HepG2 (cell line): ENCODE measurements around the gene B4GALT2. TPM values are rescaled to one million over a fixed set of nuclear protein-coding genes. Genes with fewer than 3 reads are reported as not detected.

Source experiments
- HBP1 ChIP-seq: IDR thresholded peaks from 2 replicates; pipeline ENCODE4 v1.6.1; 2016; ENCODE audit warnings: low read depth, control low read depth
- HMGXB4 ChIP-seq, 2 experiments: sonication (generic) in 1 of 2; formaldehyde crosslinking in 1 of 2; IDR thresholded peaks; 2 replicates each; pipeline versions ENCODE4 v1.4.0 to v1.6.1; 2018 to 2020; ENCODE audit warnings: missing genetic modification reagents in 2 of 2, borderline replicate concordance in 1 of 2, low read depth in 1 of 2, mild to moderate bottlenecking in 1 of 2, missing biosample characterization in 1 of 2
- HNF1B ChIP-seq: sonication (generic); formaldehyde crosslinking; IDR thresholded peaks from 2 replicates; pipeline ENCODE4 v1.5.1; 2020; ENCODE audit warnings: mild to moderate bottlenecking, moderate library complexity, missing genetic modification reagents
- MIER2 ChIP-seq: IDR thresholded peaks from 2 replicates; pipeline ENCODE4 v1.6.1; 2016; ENCODE audit warnings: missing biosample characterization, missing genetic modification reagents
- RARG ChIP-seq: sonication (generic); formaldehyde crosslinking; IDR thresholded peaks from 2 replicates; pipeline ENCODE4 v1.4.0; 2020; ENCODE audit warnings: low read depth, mild to moderate bottlenecking, missing genetic modification reagents
- SP5 ChIP-seq: IDR thresholded peaks from 2 replicates; pipeline ENCODE4 v1.6.1; 2016; ENCODE audit warnings: low read depth, borderline replicate concordance
- ZBED4 ChIP-seq: sonication (generic); formaldehyde crosslinking; IDR thresholded peaks from 2 replicates; pipeline ENCODE4 v1.4.0; 2020; ENCODE audit warnings: missing genetic modification reagents, borderline replicate concordance
- ZBTB3 ChIP-seq: sonication (generic); formaldehyde crosslinking; IDR thresholded peaks from 2 replicates; pipeline ENCODE4 v1.4.0; 2020; ENCODE audit warnings: low read depth, mild to moderate bottlenecking, moderate library complexity, missing genetic modification reagents, borderline replicate concordance
- ZNF160 ChIP-seq: sonication (generic); formaldehyde crosslinking; IDR thresholded peaks from 2 replicates; pipeline ENCODE4 v1.8.0; 2022; ENCODE audit warnings: mild to moderate bottlenecking, inconsistent platforms, missing genetic modification reagents
- ZNF350 ChIP-seq: sonication (generic); formaldehyde crosslinking; IDR thresholded peaks from 2 replicates; pipeline ENCODE4 v1.4.0; 2020; ENCODE audit warnings: mild to moderate bottlenecking, low read depth, missing genetic modification reagents, borderline replicate concordance
- ZNF382 ChIP-seq: sonication (generic); formaldehyde crosslinking; IDR thresholded peaks from 2 replicates; pipeline ENCODE4 v1.5.0; 2020; ENCODE audit warnings: missing genetic modification reagents, mild to moderate bottlenecking, borderline replicate concordance
- ZNF501 ChIP-seq: sonication (generic); formaldehyde crosslinking; IDR thresholded peaks from 2 replicates; pipeline ENCODE4 v1.5.1; 2020; ENCODE audit warnings: mild to moderate bottlenecking, moderate library complexity, missing genetic modification reagents
- ZNF569 ChIP-seq: sonication (generic); formaldehyde crosslinking; IDR thresholded peaks from 2 replicates; pipeline ENCODE4 v1.5.0; 2020; ENCODE audit warnings: mild to moderate bottlenecking, missing genetic modification reagents, moderate library complexity, borderline replicate concordance
- ZNF574 ChIP-seq: sonication (generic); formaldehyde crosslinking; IDR thresholded peaks from 2 replicates; pipeline ENCODE4 v1.4.0; 2020; ENCODE audit warnings: missing genetic modification reagents
- polyA plus RNA-seq, 8 experiments: library from polyadenylated mRNA; depleted of rRNA in 3 of 8; stranded (reverse) in 7 of 8; unstranded in 1 of 8; fragments of >200 nt; fragmentation: Illumina TruSeq in 4 of 8; extraction: Trizol in 4 of 8; gene quantifications; 2 replicates each; pipeline versions ENCODE4 v1.2.1 to v1.2.3, GENCODE V29; 2011 to 2016; ENCODE audit warnings: low read depth in 4 of 8, missing spikeins in 1 of 8, mixed read lengths in 1 of 8; ENCODE audit not compliant: insufficient read depth in 1 of 8
- total RNA-seq, 5 experiments: library from RNA; depleted of rRNA; stranded (reverse); fragments of >200 nt; fragmentation: Illumina TruSeq; extraction: Trizol; gene quantifications; 2 replicates each; pipeline ENCODE4 v1.2.3, GENCODE V29; 2016; ENCODE audit warnings: low read depth in 1 of 5

The B4GALT2 gene
- total and polyA plus RNA-seq, 2 of the 13 experiments (the other 11 are each of a cell fraction or from before 2014, with no cell fraction given), result 41.9 to 78.0 TPM

- peak; percentile 54 for TF ChIP-seq ZNF574 (CRISPR knock-in tag)
- TF ChIP-seq ZNF382 (CRISPR knock-in tag), result no peak
- TF ChIP-seq RARG (CRISPR knock-in tag), result 0 out of 2 replicates have a peak, but pooled peaks have one; percentile 71
- TF ChIP-seq SP5 (CRISPR knock-in tag), result peak; percentile 70
- TF ChIP-seq ZNF160 (CRISPR knock-in tag), result 0 out of 2 replicates have a peak, but pooled peaks have one; percentile 15
- TF ChIP-seq ZBTB3 (CRISPR knock-in tag), result 0 out of 2 replicates have a peak, but pooled peaks have one; percentile 29
- TF ChIP-seq MIER2 (CRISPR knock-in tag), result peak; percentile 27; the same call in 1 of the 2 replicates
- peak; percentile 82 for TF ChIP-seq HNF1B (CRISPR knock-in tag)
- no peak for TF ChIP-seq HBP1 (CRISPR knock-in tag)
- peak; percentile 52 to 82 for TF ChIP-seq HMGXB4 (CRISPR knock-in tag; IDR thresholded peaks at IDR 0.05; ENCODE audit: borderline replicate concordance in 1 of 2, low read depth in 1 of 2)
- peak; percentile 70 for TF ChIP-seq ZNF501
- TF ChIP-seq ZNF350, result peak; percentile 56
- TF ChIP-seq ZNF569 (CRISPR knock-in tag), result no peak
- TF ChIP-seq ZBED4 (CRISPR knock-in tag), result peak; percentile 75
Observed at GRCh38 chr1:43991476-43992231, 12.6 kb downstream of the B4GALT2 start, which contains the start of gene CCDC24 (continued).
